WTC11 (cell line): ENCODE measurements around the gene TYSND1. TPM values are rescaled to one million over a fixed set of nuclear protein-coding genes. Genes with fewer than 3 reads are reported as not detected.

Experiments used
- ATAC-seq: fragments of 200-7000 bp; cut with Tn5 transposase; 2 replicates; pipeline ENCODE4 v1.10.0; 2021; ENCODE audit warnings: mild to moderate bottlenecking, moderate library complexity
- CTCF ChIA-PET: fragments of 300-600 bp; sonication (Branson Sonifier 250); formaldehyde crosslinking; loops from one replicate; lab custom pipeline; 2021; ENCODE audit warnings: antibody characterized with exemption; lab: Charles Lee
- POLR2A ChIA-PET: fragments of 350-600 bp; sonication (Branson Sonifier 250); formaldehyde crosslinking; loops from one replicate; lab custom pipeline; 2021; ENCODE audit warnings: antibody characterized with exemption; lab: Charles Lee
- DNase-seq: peaks from one replicate; pipeline ENCODE4 v3.0.0; 2021; ENCODE audit warnings: low spot score
- H3K27ac Mint-ChIP-seq: 2 replicates; pipeline ENCODE4 v1.8.0; 2021; ENCODE audit warnings: mixed read lengths
- H3K27me3 Mint-ChIP-seq: 2 replicates; pipeline ENCODE4 v1.8.0; 2021; ENCODE audit warnings: low read depth, mild to moderate bottlenecking, moderate library complexity, mixed read lengths
- H3K36me3 Mint-ChIP-seq: 2 replicates; pipeline ENCODE4 v1.8.0; 2021; ENCODE audit warnings: mixed read lengths
- H3K4me1 Mint-ChIP-seq: 2 replicates; pipeline ENCODE4 v1.8.0; 2022; ENCODE audit warnings: mixed read lengths
- H3K4me3 Mint-ChIP-seq: 2 replicates; pipeline ENCODE4 v1.8.0; 2021; ENCODE audit warnings: mild to moderate bottlenecking, moderate library complexity, mixed read lengths
- H3K9me3 Mint-ChIP-seq: 2 replicates; pipeline ENCODE4 v1.8.0; 2021; ENCODE audit warnings: mixed read lengths
- ATF2 ChIP-seq: sonication (generic); formaldehyde crosslinking; IDR thresholded peaks from 2 replicates; pipeline ENCODE4 v1.8.1; 2022; ENCODE audit warnings: low read depth, missing genetic modification reagents, borderline replicate concordance
- CBFB ChIP-seq: sonication (generic); formaldehyde crosslinking; IDR thresholded peaks from 2 replicates; pipeline ENCODE4 v1.8.1; 2022; ENCODE audit warnings: mild to moderate bottlenecking, low read depth, missing genetic modification reagents
- FOXP1 ChIP-seq: sonication (generic); formaldehyde crosslinking; IDR thresholded peaks from 2 replicates; pipeline ENCODE4 v1.8.0; 2022; ENCODE audit warnings: missing genetic modification reagents, mild to moderate bottlenecking, moderate library complexity, borderline replicate concordance
- GRHL2 ChIP-seq: fragments of 250-450 bp; sonication (Bioruptor Pico); IDR thresholded peaks from 2 replicates; pipeline ENCODE4 v1.8.0; 2022; ENCODE audit warnings: mild to moderate bottlenecking, moderate library complexity; ENCODE audit not compliant: insufficient replicate concordance, severe bottlenecking
- GTF2I ChIP-seq: fragments of 250-450 bp; sonication (Bioruptor Pico); conservative IDR thresholded peaks from 2 replicates; pipeline ENCODE4 v1.4.0; 2021; ENCODE audit warnings: mild to moderate bottlenecking
- HMGXB4 ChIP-seq: sonication (generic); formaldehyde crosslinking; IDR thresholded peaks from 2 replicates; pipeline ENCODE4 v1.8.1; 2023; ENCODE audit warnings: mild to moderate bottlenecking, moderate library complexity, missing genetic modification reagents
- IRF2 ChIP-seq: sonication (generic); formaldehyde crosslinking; IDR thresholded peaks from 2 replicates; pipeline ENCODE4 v1.8.0; 2022; ENCODE audit warnings: low read depth, missing genetic modification reagents, borderline replicate concordance
- KAT7 ChIP-seq: sonication (generic); formaldehyde crosslinking; IDR thresholded peaks from 2 replicates; pipeline ENCODE4 v1.8.1; 2023; ENCODE audit warnings: missing genetic modification reagents, mild to moderate bottlenecking, borderline replicate concordance
- MAX ChIP-seq: sonication (generic); formaldehyde crosslinking; IDR thresholded peaks from 2 replicates; pipeline ENCODE4 v1.8.0; 2022; ENCODE audit warnings: mild to moderate bottlenecking, missing genetic modification reagents
- NR2C2 ChIP-seq: sonication (generic); formaldehyde crosslinking; IDR thresholded peaks from 2 replicates; pipeline ENCODE4 v1.8.0; 2022; ENCODE audit warnings: mild to moderate bottlenecking, missing genetic modification reagents
- PRRX2 ChIP-seq: fragments of 250-450 bp; sonication (Bioruptor Pico); IDR thresholded peaks from 2 replicates; pipeline ENCODE4 v1.8.0; 2021; ENCODE audit warnings: mild to moderate bottlenecking
- SMAD3 ChIP-seq: sonication (generic); formaldehyde crosslinking; IDR thresholded peaks from 2 replicates; pipeline ENCODE4 v1.8.0; 2022; ENCODE audit warnings: missing genetic modification reagents, mild to moderate bottlenecking, borderline replicate concordance
- SOX15 ChIP-seq: fragments of 250-450 bp; sonication (Bioruptor Pico); IDR thresholded peaks from 2 replicates; pipeline ENCODE4 v1.9.0; 2021; ENCODE audit warnings: mild to moderate bottlenecking
- USF1 ChIP-seq: sonication (generic); formaldehyde crosslinking; IDR thresholded peaks from 2 replicates; pipeline ENCODE4 v1.8.0; 2022; ENCODE audit warnings: mild to moderate bottlenecking, missing genetic modification reagents
- ZBTB21 ChIP-seq: sonication (generic); formaldehyde crosslinking; IDR thresholded peaks from 2 replicates; pipeline ENCODE4 v1.8.1; 2023; ENCODE audit warnings: mild to moderate bottlenecking, missing genetic modification reagents, borderline replicate concordance
- ZMAT4 ChIP-seq: fragments of 250-450 bp; sonication (Bioruptor Pico); IDR thresholded peaks from 2 replicates; pipeline ENCODE4 v1.9.0; 2021; ENCODE audit warnings: mild to moderate bottlenecking
- ZNF121 ChIP-seq: sonication (generic); formaldehyde crosslinking; IDR thresholded peaks from 2 replicates; pipeline ENCODE4 v1.8.0; 2023; ENCODE audit warnings: missing genetic modification reagents
- ZNF281 ChIP-seq: sonication (generic); formaldehyde crosslinking; IDR thresholded peaks from 2 replicates; pipeline ENCODE4 v1.8.0; 2023; ENCODE audit warnings: mild to moderate bottlenecking, missing genetic modification reagents
- ZNF317 ChIP-seq: sonication (generic); formaldehyde crosslinking; IDR thresholded peaks from 2 replicates; pipeline ENCODE4 v1.8.1; 2023; ENCODE audit warnings: low read depth, mild to moderate bottlenecking, moderate library complexity, missing genetic modification reagents, borderline replicate concordance
- ZNF512 ChIP-seq: sonication (generic); formaldehyde crosslinking; IDR thresholded peaks from 2 replicates; pipeline ENCODE4 v1.8.1; 2022; ENCODE audit warnings: missing genetic modification reagents, borderline replicate concordance
- total RNA-seq: library from RNA; stranded (reverse); gene quantifications from 3 replicates; pipeline ENCODE4 v1.2.3, GENCODE V29; 2021

The TYSND1 gene
- total RNA-seq, 1 experiment from 2014 or later: 18.9 TPM

- H3K36me3 Mint-ChIP-seq: no peaks in the 10 kb centered on the region
- no peaks in the 10 kb centered on the region; the same call in 1 of the 2 replicates for H3K27me3 Mint-ChIP-seq
- no peak overlapping the region for H3K27ac Mint-ChIP-seq
- no peak overlapping the region for H3K4me3 Mint-ChIP-seq
- ATAC-seq: no peak
- CTCF ChIA-PET: interaction anchor here (1.2 to 2.3 kb wide), 2 partner anchors 29 to 174 kb away, joined by 4 to 10 read pairs; partner anchors contain the start of gene TYSND1
- peaks cover 9% of the 10 kb centered on the region for H3K4me1 Mint-ChIP-seq
- TF ChIP-seq IRF2 (no peak), SOX15 (CRISPR knock-in tag) (no peak), GTF2I (CRISPR knock-in tag) (no peak), ZNF281 (no peak), USF1 (CRISPR knock-in tag) (no peak), GRHL2 (CRISPR knock-in tag) (no peak), KAT7 (CRISPR knock-in tag) (no peak), ZBTB21 (no peak), NR2C2 (CRISPR knock-in tag) (no peak), PRRX2 (CRISPR knock-in tag) (no peak), FOXP1 (no peak), MAX (CRISPR knock-in tag) (no peak), ZMAT4 (CRISPR knock-in tag) (no peak), ZNF317 (CRISPR knock-in tag) (no peak), CBFB (CRISPR knock-in tag) (no peak)
- TF ChIP-seq, all 79 proteins: peak for 0
- POLR2A ChIA-PET: no interaction called here
- H3K9me3 Mint-ChIP-seq: peaks cover 1% of the 10 kb centered on the region; the same call in 1 of the 2 replicates
- no peak for DNase-seq
These were observed 27.7 kb upstream of the TYSND1 start for GRCh38 chr10:70174058-70174741.

GRCh38 chr10:70169649-70170364 lies 23.3 kb upstream of the TYSND1 start:
- no peaks in the 10 kb centered on the region; the same call in 1 of the 2 replicates for H3K27me3 Mint-ChIP-seq
- POLR2A ChIA-PET: interaction anchor here (0.6 to 1.6 kb wide), 5 partner anchors 19 to 919 kb away, joined by 3 to 19 read pairs (median 4); partner anchors contain the start of gene TYSND1
- peak overlapping the region; percentile 87 for H3K27ac Mint-ChIP-seq
- CTCF ChIA-PET: interaction anchor here (0.6 to 1.9 kb wide), 16 partner anchors 11 to 310 kb away, joined by 3 to 24 read pairs (median 4); partner anchors contain the start of genes MACROH2A2 and TYSND1
- H3K4me1 Mint-ChIP-seq: peaks cover 17% of the 10 kb centered on the region
- no peaks in the 10 kb centered on the region for H3K9me3 Mint-ChIP-seq
- peak overlapping the region; percentile 94 for H3K4me3 Mint-ChIP-seq
- H3K36me3 Mint-ChIP-seq: peaks cover 10% of the 10 kb centered on the region
- no peak for DNase-seq
- ATAC-seq: no peak; the same call in 1 of the 2 replicates
- TF ChIP-seq ATF2 (CRISPR knock-in tag) (no peak), ZNF512 (CRISPR knock-in tag) (no peak), HMGXB4 (CRISPR knock-in tag) (no peak), SMAD3 (CRISPR knock-in tag) (no peak), ZNF121 (peak; percentile 69), FOXP1 (0 out of 2 replicates have a peak, but pooled peaks have one; percentile 1)
